IPS-18c (cell line): ENCODE data around the gene ECHS1.

ENCODE experiments used
- H3K4me3 ChIP-seq: 2 replicates; pipeline ENCODE4 v1.7.0; 2013; ENCODE audit warnings: low read depth, mild to moderate bottlenecking, low read length, moderate library complexity; ENCODE audit not compliant: insufficient read depth
- H3K9me3 ChIP-seq: one replicate; pipeline ENCODE4 v1.6.1; 2013; ENCODE audit warnings: mild to moderate bottlenecking, low read length, moderate library complexity; ENCODE audit not compliant: control insufficient read depth, insufficient read depth

ECHS1 gene

DNA sequence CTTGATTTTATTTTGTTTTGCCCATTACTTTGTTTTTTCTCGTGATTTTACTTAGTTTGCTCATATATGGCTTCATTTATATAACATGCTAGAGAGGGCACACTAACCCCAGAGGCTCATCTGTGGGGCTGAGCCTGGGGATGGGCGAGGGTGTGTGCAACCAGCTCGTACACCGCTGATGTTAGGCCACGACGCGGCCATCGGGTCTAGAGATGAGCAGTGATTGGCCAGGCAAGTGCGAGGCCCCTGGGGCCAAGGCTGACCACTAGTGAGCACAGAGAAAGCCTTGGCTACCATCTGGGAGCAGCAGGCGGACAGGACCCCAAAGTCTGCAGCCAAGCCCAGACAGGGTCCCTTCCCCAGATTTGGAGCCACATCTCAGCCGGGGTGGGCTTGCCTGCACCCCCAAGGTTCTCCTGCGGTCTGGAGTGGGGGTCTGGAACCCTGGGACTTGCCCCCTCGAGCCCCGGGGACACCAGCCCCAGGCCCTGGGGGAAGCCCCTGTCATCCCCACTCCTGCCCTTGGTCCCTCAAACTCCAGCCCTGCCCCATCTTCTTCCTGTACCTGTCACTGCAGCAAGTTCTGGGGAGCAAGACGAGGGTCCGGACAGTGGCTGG is 19.1 kb downstream of the ECHS1 start:
- peaks cover 2% of the 10 kb centered on the region for H3K9me3 ChIP-seq

GRCh38 chr10:133353202-133353959 is 19.8 kb downstream of the ECHS1 start:
- H3K4me3 ChIP-seq = no peak overlapping the region
- H3K9me3 ChIP-seq = peaks cover 2% of the 10 kb centered on the region

More for the DNA sequence above, 19.1 kb downstream of the ECHS1 start:
- H3K4me3 ChIP-seq = no peak overlapping the region

- no peak overlapping the region for H3K4me3 ChIP-seq
- peaks cover under 1% of the 10 kb centered on the region for H3K9me3 ChIP-seq
These were observed 21.5 kb downstream of the ECHS1 start for GRCh38 chr10:133351408-133352318.

GRCh38 chr10:133350950-133351329 is 22.2 kb downstream of the ECHS1 start:
- Histone ChIP-seq H3K9me3 (no peaks in the 10 kb centered on the region), H3K4me3 (no peak overlapping the region)

GRCh38 chr10:133350283-133350949 is 22.7 kb downstream of the ECHS1 start:
- no peaks in the 10 kb centered on the region for H3K9me3 ChIP-seq
- H3K4me3 ChIP-seq = no peak overlapping the region

GRCh38 chr10:133349577-133350011 is 23.6 kb downstream of the ECHS1 start:
- no peaks in the 10 kb centered on the region for H3K9me3 ChIP-seq
- H3K4me3 ChIP-seq = no peak overlapping the region

DNA sequence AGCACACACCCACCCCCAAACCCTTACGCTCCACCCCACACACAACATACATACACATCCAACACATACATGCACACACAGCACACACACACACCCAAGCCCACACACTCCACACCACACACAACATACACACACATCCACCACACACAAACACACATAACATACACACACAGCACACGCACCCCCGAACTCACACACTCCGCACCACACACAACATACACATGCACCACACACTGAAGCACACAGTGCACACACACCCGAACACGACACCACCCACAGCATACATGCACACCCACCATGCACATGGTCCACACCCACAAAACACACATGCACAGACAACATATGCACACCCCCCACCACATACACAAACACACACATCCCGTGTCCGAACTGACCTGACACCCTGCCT is 24.0 kb downstream of the ECHS1 start:
- H3K9me3 ChIP-seq = no peaks in the 10 kb centered on the region
- no peak overlapping the region for H3K4me3 ChIP-seq

DNA sequence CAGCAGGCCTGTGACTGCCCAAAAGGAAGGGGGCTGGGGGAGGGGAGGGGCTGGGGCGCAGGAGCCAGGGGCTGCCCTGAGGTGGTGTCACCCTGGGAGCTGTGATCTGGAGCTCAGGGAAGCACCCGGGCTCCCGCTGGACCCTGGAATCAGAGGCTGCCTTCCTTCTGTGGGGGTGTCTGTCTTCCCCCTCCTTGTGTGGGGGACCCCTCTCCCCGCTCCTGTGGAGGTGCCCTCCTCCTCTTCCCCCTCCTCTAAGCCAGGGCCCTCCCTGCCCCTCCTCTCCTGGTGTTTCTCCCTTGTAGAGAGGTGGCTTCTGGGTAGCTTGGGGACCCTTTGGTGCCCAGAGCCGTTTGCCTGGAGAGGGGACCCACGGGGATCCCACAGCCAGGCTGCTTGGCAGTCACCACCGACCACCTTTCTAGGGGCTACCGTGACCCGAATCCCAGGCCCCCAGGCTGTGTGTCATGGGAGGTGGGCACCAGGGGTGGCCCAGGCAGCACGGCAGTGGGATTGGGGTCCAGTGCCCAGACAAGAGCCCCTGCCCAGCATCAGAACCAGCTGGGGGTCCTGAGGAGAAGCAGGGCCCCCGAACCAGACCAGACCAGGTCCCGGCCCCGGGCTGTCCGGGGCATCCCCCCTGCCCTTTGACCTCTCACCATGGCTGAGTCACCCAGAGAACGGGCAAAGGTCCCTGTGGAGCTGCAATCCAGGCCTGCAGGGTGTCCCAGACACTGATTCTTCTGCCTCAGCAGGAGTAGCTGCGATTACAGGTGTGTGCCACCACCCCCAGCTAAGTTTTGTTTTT is 25.2 kb downstream of the ECHS1 start:
- Histone ChIP-seq H3K9me3 (no peaks in the 10 kb centered on the region), H3K4me3 (no peak overlapping the region)

DNA sequence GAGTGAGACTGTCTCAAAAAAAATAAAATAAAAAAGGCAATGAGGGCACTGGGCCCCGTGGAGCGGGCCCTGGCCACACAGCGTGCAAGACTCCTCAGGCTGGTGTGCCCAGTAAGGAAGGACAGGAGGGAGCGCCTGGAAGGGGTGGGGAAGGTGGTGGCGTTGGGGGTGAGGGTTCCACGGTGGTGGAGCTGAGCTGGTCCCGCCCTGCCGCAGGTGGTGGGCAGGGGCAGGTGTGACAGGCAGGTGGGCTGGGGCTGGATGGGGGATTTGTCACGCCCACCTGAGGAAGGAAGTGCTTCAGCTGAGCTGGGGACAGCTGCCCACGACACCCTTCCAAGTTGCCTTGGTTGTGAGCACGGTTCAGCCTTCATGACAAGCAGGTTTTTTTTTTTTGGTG is 26.7 kb downstream of the ECHS1 start:
- H3K4me3 ChIP-seq = no peak overlapping the region

DNA sequence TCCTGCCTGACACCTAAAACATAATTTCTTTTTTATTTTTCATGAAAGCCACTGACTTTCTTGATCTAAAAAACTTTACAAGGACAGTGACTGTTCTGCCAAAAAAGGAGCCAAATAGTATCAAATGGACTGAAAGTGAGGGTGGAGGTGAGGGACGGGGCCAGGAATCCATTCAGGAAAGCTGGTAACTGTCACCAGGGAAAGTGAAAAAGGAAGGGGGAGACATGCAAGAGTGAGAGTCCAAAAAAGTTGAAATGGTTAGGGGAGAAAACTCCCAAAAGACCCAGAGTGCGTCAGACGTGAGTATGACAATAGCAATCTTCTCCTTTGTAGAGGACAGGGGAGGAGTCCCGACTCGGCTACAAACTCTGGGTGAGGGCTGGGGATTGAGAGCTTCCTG is 28.9 kb downstream of the ECHS1 start:
- Histone ChIP-seq H3K4me3 (no peak overlapping the region), H3K9me3 (no peaks in the 10 kb centered on the region)

More for the DNA sequence above, 26.7 kb downstream of the ECHS1 start:
- no peaks in the 10 kb centered on the region for H3K9me3 ChIP-seq

- Histone ChIP-seq H3K4me3 (no peak overlapping the region), H3K9me3 (no peaks in the 10 kb centered on the region)
These were observed 29.6 kb downstream of the ECHS1 start for GRCh38 chr10:133343558-133343957.

DNA sequence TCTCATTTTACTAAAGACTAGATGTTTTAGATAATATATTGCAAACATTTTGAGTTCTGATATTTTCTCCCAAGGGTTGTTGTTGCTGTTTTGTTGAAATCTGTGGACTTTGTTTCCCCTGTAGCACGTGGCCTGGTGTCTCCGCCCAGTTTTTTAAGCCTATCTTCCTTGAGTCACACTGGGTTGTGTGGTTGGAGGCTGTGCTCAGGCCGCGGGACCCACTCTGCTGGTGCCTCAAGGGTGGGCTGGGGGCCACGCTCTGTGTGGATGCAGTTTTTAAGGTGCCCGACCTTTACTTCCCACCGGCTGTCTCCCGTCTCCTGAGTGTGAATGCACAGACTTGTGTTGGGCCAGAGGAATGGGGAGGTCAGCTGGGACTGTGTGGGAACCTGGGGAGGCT is 30.2 kb downstream of the ECHS1 start:
- no peaks in the 10 kb centered on the region for H3K9me3 ChIP-seq
- no peak overlapping the region for H3K4me3 ChIP-seq

GRCh38 chr10:133341983-133342382 is 31.2 kb downstream of the ECHS1 start:
- Histone ChIP-seq H3K4me3 (no peak overlapping the region), H3K9me3 (no peaks in the 10 kb centered on the region)

GRCh38 chr10:133339708-133340380 is 33.3 kb downstream of the ECHS1 start:
- H3K4me3 ChIP-seq = no peak overlapping the region

GRCh38 chr10:133338080-133339071 is 34.8 kb downstream of the ECHS1 start:
- Histone ChIP-seq H3K4me3 (no peak overlapping the region), H3K9me3 (no peaks in the 10 kb centered on the region)

More at GRCh38 chr10:133339708-133340380, 33.3 kb downstream of the ECHS1 start:
- no peaks in the 10 kb centered on the region for H3K9me3 ChIP-seq
